HG02759 (cell line): ENCODE data around the gene PGM5.
A peak's percentile ranks its signal among the peaks of the same experiment; 100 is the strongest.
"Not testable (repeated sequence)": the region's sequence is repeated elsewhere in the genome, so short reads cannot be mapped to it uniquely, and the experiment has no call there.

Source experiments
- ATAC-seq: cut with Tn5 transposase; IDR thresholded peaks from one replicate; pipeline ENCODE4 v1.9.1; 2021; ENCODE audit warnings: mild to moderate bottlenecking, moderate library complexity; ENCODE audit not compliant: unreplicated experiment

The PGM5 gene

DNA sequence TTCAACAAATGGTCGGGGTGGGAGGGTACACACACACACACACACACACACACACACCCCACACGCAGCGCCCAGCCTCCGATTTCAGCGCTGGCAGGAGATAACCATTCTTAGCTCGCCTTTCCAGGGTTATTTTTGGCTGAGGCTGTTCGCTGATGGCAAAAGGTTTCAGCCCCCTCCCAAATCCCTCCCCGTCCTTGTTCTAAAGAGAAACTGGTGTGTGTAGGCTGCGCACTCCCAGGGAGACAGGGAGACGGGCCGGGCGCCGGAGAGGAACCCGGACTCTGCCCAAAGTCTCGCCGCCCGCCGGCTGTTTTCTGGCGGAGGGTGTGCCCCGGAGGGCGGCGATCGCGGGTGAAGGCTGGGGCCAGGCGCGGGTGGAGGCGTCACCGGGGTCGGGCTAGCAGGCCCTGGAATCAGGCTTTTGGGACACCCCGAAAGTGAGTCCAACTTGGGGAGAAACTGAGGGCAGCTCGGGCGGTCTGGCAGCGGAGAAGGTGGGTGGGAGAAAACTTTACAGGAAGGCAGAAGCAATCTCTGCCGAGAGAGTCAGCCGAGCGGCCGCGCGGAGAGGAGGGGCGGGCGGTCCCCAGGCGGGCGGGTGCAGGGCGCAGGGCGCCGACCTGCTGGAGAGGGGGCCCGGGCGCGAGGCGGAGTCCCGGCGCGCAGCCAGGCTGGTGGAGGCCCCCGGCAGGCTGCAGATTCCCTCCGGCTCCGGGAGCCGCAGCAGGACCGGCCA, at the start of gene PGM5:
Gene PGM5, plus strand, starts transcription at position 232 of the 739 bp plus-strand sequence. CDS start 517 bp downstream, outside the sequence.
- ATAC-seq: peak; percentile 59

- ATAC-seq: not testable (repeated sequence)
Observed at GRCh38 chr9:68307127-68307526, 49.3 kb upstream of the PGM5 start.

- ATAC-seq: not testable (repeated sequence)
Observed at GRCh38 chr9:68307654-68308053, 48.8 kb upstream of the PGM5 start.

DNA sequence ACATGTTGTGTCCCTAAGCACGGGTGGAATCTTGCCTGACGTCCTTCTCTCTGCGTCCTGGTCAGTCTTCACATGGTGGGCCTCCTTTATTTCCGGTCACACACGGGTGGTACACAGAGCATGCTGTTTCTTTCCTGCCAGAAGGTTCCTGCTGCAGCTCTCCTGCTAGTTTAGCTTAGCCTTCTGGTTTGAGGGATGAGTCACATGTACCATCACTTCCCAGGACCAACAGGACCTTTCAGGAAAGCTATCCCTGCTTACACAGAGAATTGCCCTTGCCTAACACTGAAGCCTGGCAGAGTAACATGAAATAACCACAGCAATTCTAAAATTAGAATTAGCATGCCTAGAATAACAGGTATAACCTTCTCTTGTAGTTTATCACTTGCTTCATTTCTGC, 45.2 kb upstream of the PGM5 start:
- ATAC-seq: not testable (repeated sequence)

GRCh38 chr9:68318209-68318608, 38.2 kb upstream of the PGM5 start:
- not testable (repeated sequence) for ATAC-seq

DNA sequence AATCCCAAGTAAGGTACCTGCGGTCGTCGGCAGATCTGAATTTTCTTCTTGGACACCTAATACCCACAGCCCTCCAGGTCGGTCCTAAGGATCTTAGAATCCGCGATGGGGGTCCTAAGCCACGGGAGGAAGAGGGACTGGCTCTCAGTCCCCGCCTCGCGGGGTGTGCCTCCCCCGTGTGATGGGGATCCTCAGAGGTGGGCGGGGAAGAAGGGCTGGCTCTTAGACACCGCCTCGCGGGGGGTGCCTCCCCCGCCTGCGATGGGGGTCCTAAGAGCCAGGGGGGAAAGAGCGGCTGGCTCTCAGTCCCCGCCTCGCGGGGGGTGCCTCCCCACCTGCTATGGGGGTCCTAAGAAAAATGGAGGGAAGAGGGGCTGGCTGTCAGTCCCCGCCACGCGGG, 32.7 kb upstream of the PGM5 start:
- ATAC-seq: not testable (repeated sequence)

DNA sequence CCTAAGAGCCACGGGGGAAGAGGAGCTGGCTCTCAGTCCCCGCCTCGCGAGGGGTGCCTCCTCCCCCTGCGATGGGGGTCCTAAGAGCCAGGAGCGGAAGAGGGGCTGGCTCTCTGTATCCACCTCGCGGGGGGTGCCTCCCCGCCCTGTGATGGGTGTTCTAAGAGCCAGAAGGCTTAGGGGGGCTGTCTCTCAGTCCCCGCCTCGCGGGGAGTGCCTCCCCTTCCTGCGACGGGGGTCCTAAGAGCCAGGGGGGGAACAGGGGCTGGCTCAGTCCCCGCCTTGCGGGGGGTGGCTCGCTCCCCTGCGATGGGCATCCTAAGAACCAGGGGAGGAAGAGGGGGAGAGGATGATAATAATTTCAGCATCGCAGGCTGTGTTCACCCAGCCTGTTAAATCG, 31.9 kb upstream of the PGM5 start:
- not testable (repeated sequence) for ATAC-seq

- not testable (repeated sequence) for ATAC-seq
Observed at GRCh38 chr9:68329106-68329505, 27.3 kb upstream of the PGM5 start.

GRCh38 chr9:68330531-68331173, 25.8 kb upstream of the PGM5 start:
- not testable (repeated sequence) for ATAC-seq

DNA sequence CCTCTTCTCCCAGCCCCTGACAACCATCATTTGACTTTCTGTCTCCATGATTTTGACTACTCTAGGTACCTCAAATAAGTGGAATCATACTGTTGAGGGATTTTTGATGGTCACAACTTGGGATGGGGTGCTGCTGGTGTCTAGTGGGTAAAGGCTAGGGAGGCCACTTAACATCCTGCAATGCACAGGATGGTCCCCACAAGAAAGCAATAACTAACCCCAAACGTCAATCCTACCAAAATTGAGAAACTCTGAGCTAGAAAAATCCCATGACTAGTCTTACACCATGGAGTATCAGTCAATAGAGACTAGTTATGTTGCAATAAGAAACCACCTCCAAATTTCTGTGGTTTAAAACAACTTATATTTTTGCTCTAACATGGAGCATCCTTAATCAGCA, 24.3 kb upstream of the PGM5 start:
- not testable (repeated sequence) for ATAC-seq

GRCh38 chr9:68335935-68336334, 20.5 kb upstream of the PGM5 start:
- not testable (repeated sequence) for ATAC-seq

- ATAC-seq: not testable (repeated sequence)
Observed at GRCh38 chr9:68336639-68337339, 19.6 kb upstream of the PGM5 start.

- ATAC-seq: not testable (repeated sequence)
Observed at GRCh38 chr9:68338000-68338399, 18.4 kb upstream of the PGM5 start.

DNA sequence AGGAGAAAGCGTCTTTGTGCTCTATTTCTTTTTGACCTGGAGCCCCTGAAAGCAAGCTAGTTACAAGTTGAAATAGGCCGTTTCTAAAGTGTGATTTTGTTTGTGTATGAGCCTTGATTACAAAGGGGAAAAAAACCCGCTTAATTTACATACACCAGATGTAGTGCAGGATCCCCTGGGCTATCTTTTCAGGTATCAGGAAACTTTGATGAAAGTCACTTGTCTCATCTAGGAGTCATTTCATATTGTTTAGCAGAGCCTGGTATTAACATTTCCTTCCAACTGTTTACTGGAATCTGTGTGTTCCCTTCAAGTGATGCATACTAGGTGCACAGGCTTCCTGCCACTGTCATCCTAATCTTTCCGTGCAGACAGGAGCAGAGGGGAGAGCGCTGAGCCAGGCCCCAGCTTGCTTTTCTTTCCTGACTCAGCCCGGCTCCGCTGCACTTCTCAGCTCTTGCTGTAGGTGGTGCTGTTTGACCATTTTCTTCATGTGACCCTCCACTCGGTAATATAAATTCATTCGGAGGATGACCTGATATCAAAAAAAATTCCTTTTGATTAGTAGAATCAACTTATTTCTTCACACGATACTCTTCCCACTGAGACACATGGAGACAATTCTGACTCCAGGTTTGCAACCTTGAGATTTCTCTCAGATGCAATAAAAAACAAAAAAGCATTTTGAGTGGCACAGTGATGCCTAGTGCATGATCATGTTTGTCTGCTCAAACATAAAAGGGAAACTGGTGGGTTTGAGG, 14.0 kb upstream of the PGM5 start:
- peak; percentile 95 for ATAC-seq

GRCh38 chr9:68343242-68343641, 13.2 kb upstream of the PGM5 start:
- ATAC-seq: not testable (repeated sequence)

DNA sequence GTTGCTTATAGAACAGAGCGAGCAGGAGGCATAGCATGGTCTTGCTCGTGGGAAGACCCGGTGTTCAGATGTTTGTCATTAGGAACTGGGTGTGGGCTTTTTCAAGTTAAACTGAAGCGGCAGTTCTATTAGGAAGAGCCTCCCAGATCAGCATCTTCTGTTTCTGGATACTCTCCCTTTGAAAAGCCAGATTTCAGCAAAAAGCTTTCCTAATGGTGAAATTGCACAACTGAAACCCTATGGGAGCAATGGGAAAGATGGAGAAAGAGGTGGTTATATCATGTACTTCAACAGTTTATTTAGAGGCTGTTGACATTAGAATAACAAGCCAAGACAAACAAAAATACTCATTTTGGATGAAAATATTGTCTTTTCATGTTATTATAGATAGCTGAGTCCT, 12.4 kb upstream of the PGM5 start:
- not testable (repeated sequence) for ATAC-seq

DNA sequence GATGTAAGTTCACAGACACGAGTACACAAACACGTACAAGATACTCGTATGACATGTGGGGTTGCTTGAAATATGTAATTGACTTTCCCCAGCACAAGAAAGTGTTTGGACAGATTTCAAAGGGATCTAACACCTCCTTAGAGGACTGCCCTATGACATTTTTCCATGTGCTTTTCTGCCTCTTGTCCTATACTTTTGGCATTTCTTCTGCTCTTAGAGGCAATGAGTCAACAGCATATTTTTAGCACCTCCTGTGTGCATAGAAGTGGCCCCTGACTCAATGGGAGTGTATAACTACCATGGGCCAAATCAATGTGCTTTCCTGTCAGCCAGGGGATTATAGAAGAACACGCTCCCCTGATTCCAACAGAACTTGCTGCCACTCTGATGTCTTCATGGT, 4.7 kb upstream of the PGM5 start:
- ATAC-seq: not testable (repeated sequence)

DNA sequence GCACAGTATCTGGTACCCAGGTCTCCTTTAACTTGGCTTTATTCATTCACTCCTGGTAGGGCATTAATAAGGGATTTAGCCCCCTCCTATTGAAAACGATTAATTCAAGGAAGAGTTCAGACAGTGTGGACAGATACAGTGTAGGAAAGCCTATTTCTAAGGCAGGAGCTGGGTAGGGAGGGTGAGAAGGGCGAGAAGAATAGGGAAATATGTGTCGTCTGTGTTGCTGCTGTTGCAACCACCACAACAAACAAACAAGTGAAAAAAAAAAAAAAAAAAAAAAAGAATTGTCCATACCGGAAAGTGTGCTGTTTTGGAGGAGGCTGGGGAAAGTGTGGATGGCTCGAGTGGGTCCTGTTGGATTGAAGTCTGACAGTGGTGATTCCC, 425 bp upstream of the PGM5 start:
- not testable (repeated sequence) for ATAC-seq

GRCh38 chr9:68357119-68357714, 806 bp downstream of the PGM5 start:
- peak; percentile 6 for ATAC-seq

- not testable (repeated sequence) for ATAC-seq
Observed at GRCh38 chr9:68366933-68367547, 10.6 kb downstream of the PGM5 start.
